WTC11 (cell line): Measurements from ENCODE around the gene ROPN1.

Experiments
- ATF1 ChIP-seq: sonication (generic); formaldehyde crosslinking; IDR thresholded peaks from 2 replicates; pipeline ENCODE4 v1.8.1; 2023; ENCODE audit warnings: mild to moderate bottlenecking, moderate library complexity, missing genetic modification reagents
- CBFB ChIP-seq: sonication (generic); formaldehyde crosslinking; IDR thresholded peaks from 2 replicates; pipeline ENCODE4 v1.8.1; 2022; ENCODE audit warnings: mild to moderate bottlenecking, low read depth, missing genetic modification reagents
- CTCF ChIP-seq: fragments of 200-600 bp; IDR thresholded peaks from 2 replicates; pipeline ENCODE4 v1.8.0; 2022; ENCODE audit warnings: antibody characterized with exemption
- FOXK1 ChIP-seq: sonication (generic); formaldehyde crosslinking; IDR thresholded peaks from 2 replicates; pipeline ENCODE4 v1.8.0; 2022; ENCODE audit warnings: mild to moderate bottlenecking, moderate library complexity, missing genetic modification reagents
- GRHL2 ChIP-seq: fragments of 250-450 bp; sonication (Bioruptor Pico); IDR thresholded peaks from 2 replicates; pipeline ENCODE4 v1.8.0; 2022; ENCODE audit warnings: mild to moderate bottlenecking, moderate library complexity; ENCODE audit not compliant: insufficient replicate concordance, severe bottlenecking
- NFE2L1 ChIP-seq: sonication (generic); formaldehyde crosslinking; IDR thresholded peaks from 2 replicates; pipeline ENCODE4 v1.8.1; 2023; ENCODE audit warnings: missing genetic modification reagents
- NR2C2 ChIP-seq: sonication (generic); formaldehyde crosslinking; IDR thresholded peaks from 2 replicates; pipeline ENCODE4 v1.8.0; 2022; ENCODE audit warnings: mild to moderate bottlenecking, missing genetic modification reagents
- NR3C1 ChIP-seq: sonication (generic); formaldehyde crosslinking; conservative IDR thresholded peaks from 2 replicates; pipeline ENCODE4 v1.8.1; 2023; ENCODE audit warnings: low read depth, mild to moderate bottlenecking, missing genetic modification reagents
- PREB ChIP-seq: sonication (generic); formaldehyde crosslinking; IDR thresholded peaks from 2 replicates; pipeline ENCODE4 v1.8.1; 2022; ENCODE audit warnings: mild to moderate bottlenecking, missing genetic modification reagents, moderate library complexity, borderline replicate concordance
- TEAD4 ChIP-seq: sonication (generic); formaldehyde crosslinking; IDR thresholded peaks from 2 replicates; pipeline ENCODE4 v1.8.0; 2022; ENCODE audit warnings: mild to moderate bottlenecking, missing genetic modification reagents
- USF2 ChIP-seq: sonication (generic); formaldehyde crosslinking; IDR thresholded peaks from 2 replicates; pipeline ENCODE4 v1.8.1; 2023; ENCODE audit warnings: mild to moderate bottlenecking, missing genetic modification reagents, moderate library complexity
- ZNF138 ChIP-seq: sonication (generic); formaldehyde crosslinking; conservative IDR thresholded peaks from 2 replicates; pipeline ENCODE4 v1.8.1; 2022; ENCODE audit warnings: mild to moderate bottlenecking, moderate library complexity, missing genetic modification reagents
- ZNF423 ChIP-seq: fragments of 250-450 bp; sonication (Bioruptor Pico); IDR thresholded peaks from 2 replicates; pipeline ENCODE4 v2.1.2; 2022; ENCODE audit warnings: mild to moderate bottlenecking, moderate library complexity

GRCh38 chr3:123920383-123920782 is 71.5 kb downstream of the ROPN1 start:
- no peak for TF ChIP-seq ZNF138 (CRISPR knock-in tag)
- no peak for TF ChIP-seq CTCF
- TF ChIP-seq NR2C2 (CRISPR knock-in tag) = no peak
- TF ChIP-seq NR3C1 (CRISPR knock-in tag) = no peak
- TF ChIP-seq CBFB (CRISPR knock-in tag) = no peak
- TF ChIP-seq USF2 (CRISPR knock-in tag) = no peak
- TF ChIP-seq TEAD4 (CRISPR knock-in tag) = no peak
- no peak for TF ChIP-seq FOXK1
- TF ChIP-seq NFE2L1 (CRISPR knock-in tag) = no peak
- no peak for TF ChIP-seq ATF1 (CRISPR knock-in tag)
- TF ChIP-seq GRHL2 (CRISPR knock-in tag) = no peak
- TF ChIP-seq ZNF423 = no peak
- TF ChIP-seq PREB = no peak
